ENCODE results near the gene GSN.

GSN gene

DNA sequence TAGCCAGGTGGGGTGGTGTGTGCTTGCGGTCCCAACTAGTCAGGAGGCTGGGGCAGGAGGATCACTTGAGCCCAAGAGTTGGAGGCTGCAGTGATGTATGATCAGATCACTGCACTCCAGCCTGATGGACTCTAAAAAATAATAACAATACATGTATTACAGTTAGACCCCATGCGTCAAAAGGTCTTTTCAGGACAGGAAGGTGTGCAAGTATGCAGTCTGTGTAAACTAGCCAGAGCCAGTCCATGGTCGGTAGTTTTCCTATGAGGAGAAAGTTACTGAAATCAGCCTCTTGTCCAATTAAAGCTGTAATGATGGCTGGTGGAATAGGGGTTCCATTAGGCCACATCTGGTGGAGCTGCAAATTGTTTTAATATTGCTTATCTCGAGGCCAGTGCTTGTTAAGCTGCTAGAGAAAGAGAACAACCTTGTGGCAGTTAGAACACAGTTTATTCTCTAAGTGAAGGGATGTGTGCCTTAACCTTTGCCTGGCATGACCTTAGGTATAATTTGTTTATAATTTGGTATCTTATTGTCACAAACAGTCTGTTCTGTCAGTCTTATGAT is 103.6 kb downstream of the GSN start:
- no peak for DNase-seq (ENCODE audit: low read depth in 3 of 3)

- DNase-seq (ENCODE audit: low read depth in 3 of 3), result no peak
These were observed 104.5 kb downstream of the GSN start for GRCh38 chr9:121372239-121373010.

- DNase-seq (ENCODE audit: low read depth in 3 of 3), result no peak
These were observed 105.2 kb downstream of the GSN start for GRCh38 chr9:121373011-121373729.

DNA sequence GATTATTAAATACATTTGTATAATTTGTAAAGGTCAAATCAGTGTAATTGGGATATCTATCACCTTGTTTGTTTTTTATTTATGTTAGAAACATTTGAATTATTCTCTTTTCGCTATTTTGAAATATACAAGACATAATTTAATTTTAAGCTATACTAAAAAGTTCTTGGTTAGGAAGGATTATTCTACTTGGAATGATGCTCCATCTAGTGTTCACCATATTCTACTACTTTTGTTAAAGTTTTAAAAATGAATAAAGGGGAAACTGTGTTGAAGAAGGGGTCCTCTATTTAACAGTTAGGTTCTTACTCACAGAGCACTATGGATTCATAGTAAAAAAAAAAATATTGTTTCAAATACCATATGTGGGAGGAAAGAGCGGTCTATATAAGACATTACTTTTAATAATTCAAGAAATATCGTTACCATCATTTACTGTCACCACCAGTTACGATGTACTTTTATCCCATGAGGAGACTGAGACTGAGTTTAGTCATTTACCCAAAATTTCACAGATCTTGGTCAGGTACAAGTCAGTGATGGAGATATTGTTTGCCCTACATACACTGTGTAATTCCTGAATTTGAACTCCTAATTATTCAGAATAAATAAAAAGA is 108.4 kb downstream of the GSN start:
- DNase-seq (ENCODE audit: low read depth in 3 of 3), result no peak

GRCh38 chr9:121380846-121381245 is 112.9 kb downstream of the GSN start:
- DNase-seq (ENCODE audit: low read depth in 3 of 3), result no peak
